Kidney (tissue), 14 donors: ENCODE measurements around the gene HSPG2. TPM values are rescaled to one million over a fixed set of nuclear protein-coding genes. Genes with fewer than 3 reads are reported as not detected.

Experiments
- DNase-seq, 5 donors: peaks; one replicate each; pipeline ENCODE4 v3.0.0-alpha.2; 2013 to 2020
- FAIRE-seq: peaks from 2 replicates; lab custom pipeline; 2012; peaks lifted over from hg19 to GRCh38; lab: Jason Lieb, UNC
- H3K27ac ChIP-seq, 2 donors: one replicate each; pipeline ENCODE4 v1.7.0; 2013; ENCODE audit warnings: low read depth in 2 of 2, low read length in 2 of 2, inconsistent platforms in 1 of 2
- H3K27me3 ChIP-seq: one replicate; pipeline ENCODE4 v1.7.1; 2013; ENCODE audit warnings: low read length, inconsistent platforms; ENCODE audit not compliant: control insufficient read depth, insufficient read depth
- H3K36me3 ChIP-seq, 3 donors: one replicate each; pipeline versions ENCODE4 v1.7.0 to v1.7.1; 2013; ENCODE audit warnings: low read length in 3 of 3, control low read depth in 1 of 3, inconsistent platforms in 1 of 3; ENCODE audit not compliant: insufficient read depth in 3 of 3, control insufficient read depth in 2 of 3
- H3K4me1 ChIP-seq, 3 donors: one replicate each; pipeline versions ENCODE4 v1.7.0 to v1.7.1; 2013; ENCODE audit warnings: low read length in 3 of 3, inconsistent platforms in 1 of 3, low read depth in 1 of 3; ENCODE audit not compliant: control insufficient read depth in 2 of 3, insufficient read depth in 2 of 3
- H3K4me3 ChIP-seq, 3 donors: one replicate each; pipeline versions ENCODE4 v1.7.0 to v1.8.1; 2013; ENCODE audit warnings: low read length in 3 of 3, control low read depth in 1 of 3, inconsistent platforms in 1 of 3
- H3K9ac ChIP-seq, 3 donors: one replicate each; pipeline versions ENCODE4 v1.7.0 to v1.7.1; 2013; ENCODE audit warnings: low read length in 3 of 3, control low read depth in 1 of 3, inconsistent platforms in 1 of 3
- H3K9me3 ChIP-seq, 3 donors: one replicate each; pipeline versions ENCODE4 v1.7.0 to v1.7.1; 2013; ENCODE audit warnings: low read length in 3 of 3, control low read depth in 1 of 3, inconsistent platforms in 1 of 3; ENCODE audit not compliant: control insufficient read depth in 2 of 3, insufficient read depth in 1 of 3
- intact Hi-C: fragments of 100-400 bp; cut with DNase I; formaldehyde crosslinking; loops from one replicate; pipeline ENCODE4 v1.11.1; 2022
- polyA plus RNA-seq: library from polyadenylated mRNA; stranded (reverse); fragments of 350-450 nt; fragmentation: Illumina TruSeq; extraction: RNeasy Lipid Tissue Mini Kit (QIAGEN cat#74804); gene quantifications from one replicate; pipeline ENCODE4 v1.2.3, GENCODE V29; 2014; ENCODE audit warnings: low read depth, low replicate concordance; ENCODE audit not compliant: insufficient read depth
- total RNA-seq: library from RNA; stranded (reverse); fragmentation: NEBNext Ultra II Directional; extraction: Animal tissue kit (Norgen Biotek cat#: 25700); gene quantifications from one replicate; pipeline ENCODE4 v1.2.1, GENCODE V29; 2021
- TF ChIP-seq, protein P1 (sequence below): IDR thresholded peaks from 3 replicates; pipeline ENCODE4 v1.5.1; 2012; ENCODE audit warnings: mild to moderate bottlenecking, moderate library complexity, borderline replicate concordance; ENCODE audit not compliant: insufficient read depth; ENCODE audit errors: extremely low read depth
- donor health status: control.
- donor health status: control.
- donor health status: control.
- donor health status: control.
- donor health status: control.
- donor health status: DM: yes; HTN: yes; CAD: no.
- donor health status: Normal renal cell carcinoma (clear cell type).

Gene HSPG2
- total and polyA plus RNA-seq, 2 donors from 2014 or later, result 60.4 to 510 TPM

DNA sequence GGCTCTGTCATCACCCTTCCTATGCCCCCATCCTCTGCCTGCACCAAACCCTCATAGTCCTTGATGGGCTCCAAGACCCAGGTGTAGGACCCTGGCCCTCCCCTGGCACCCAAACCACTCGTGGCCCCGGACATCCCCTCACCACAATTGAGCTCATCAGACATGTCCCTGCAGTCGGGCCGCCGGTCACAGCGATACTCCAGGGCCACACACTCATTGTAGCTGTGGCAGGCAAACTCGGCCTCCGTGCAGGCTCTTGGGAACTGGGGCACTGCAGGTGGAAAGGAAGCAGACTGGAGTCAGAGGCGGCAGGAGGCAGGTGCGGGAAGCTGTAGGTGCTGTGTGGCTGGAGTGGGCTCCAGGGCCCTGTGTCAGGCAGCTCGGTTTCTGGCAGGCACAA, 49.3 kb downstream of the HSPG2 start:
- H3K36me3 ChIP-seq, result peaks cover 0 to 11% (median 2%) of the 10 kb centered on the region in 3 donors
- TF ChIP-seq, protein P1, sequence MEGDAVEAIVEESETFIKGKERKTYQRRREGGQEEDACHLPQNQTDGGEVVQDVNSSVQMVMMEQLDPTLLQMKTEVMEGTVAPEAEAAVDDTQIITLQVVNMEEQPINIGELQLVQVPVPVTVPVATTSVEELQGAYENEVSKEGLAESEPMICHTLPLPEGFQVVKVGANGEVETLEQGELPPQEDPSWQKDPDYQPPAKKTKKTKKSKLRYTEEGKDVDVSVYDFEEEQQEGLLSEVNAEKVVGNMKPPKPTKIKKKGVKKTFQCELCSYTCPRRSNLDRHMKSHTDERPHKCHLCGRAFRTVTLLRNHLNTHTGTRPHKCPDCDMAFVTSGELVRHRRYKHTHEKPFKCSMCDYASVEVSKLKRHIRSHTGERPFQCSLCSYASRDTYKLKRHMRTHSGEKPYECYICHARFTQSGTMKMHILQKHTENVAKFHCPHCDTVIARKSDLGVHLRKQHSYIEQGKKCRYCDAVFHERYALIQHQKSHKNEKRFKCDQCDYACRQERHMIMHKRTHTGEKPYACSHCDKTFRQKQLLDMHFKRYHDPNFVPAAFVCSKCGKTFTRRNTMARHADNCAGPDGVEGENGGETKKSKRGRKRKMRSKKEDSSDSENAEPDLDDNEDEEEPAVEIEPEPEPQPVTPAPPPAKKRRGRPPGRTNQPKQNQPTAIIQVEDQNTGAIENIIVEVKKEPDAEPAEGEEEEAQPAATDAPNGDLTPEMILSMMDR, result no peak
- DNase-seq, result no peak
- intact Hi-C loops, result no loop called here
- no peak overlapping the region for H3K4me3 ChIP-seq
- FAIRE-seq, result no peak
- H3K9ac ChIP-seq, result no peak overlapping the region
- no peaks in the 10 kb centered on the region for H3K27me3 ChIP-seq
- H3K9me3 ChIP-seq, result no peaks in the 10 kb centered on the region
- H3K27ac ChIP-seq, result no peak overlapping the region
- H3K4me1 ChIP-seq, result no peaks in the 10 kb centered on the region

DNA sequence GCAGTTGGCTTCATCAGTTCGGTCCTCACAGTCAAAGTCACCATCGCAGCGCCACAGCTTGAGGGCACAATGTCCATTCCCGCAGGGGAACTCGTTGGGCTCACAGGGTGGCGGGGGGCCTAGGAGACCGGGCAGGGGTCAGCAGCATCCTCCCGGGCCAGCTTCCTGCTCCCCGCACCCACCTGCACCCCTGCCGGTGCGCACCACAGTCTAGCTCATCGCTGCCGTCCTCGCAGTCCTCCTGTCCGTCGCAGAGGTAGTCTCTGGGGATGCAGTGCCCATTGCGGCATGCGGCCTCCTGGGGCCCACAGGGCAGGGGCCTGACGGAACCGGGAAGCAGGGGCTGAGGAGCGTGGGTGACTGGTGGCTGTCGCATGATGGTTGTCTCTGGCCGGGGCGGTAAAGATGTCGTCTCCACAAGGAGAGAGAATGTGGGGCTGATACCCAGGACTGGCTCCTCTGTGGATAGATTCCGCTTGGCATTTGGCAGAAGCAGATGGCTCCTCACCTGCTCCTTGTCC, 49.8 kb downstream of the HSPG2 start:
- Histone ChIP-seq H3K27me3 (no peaks in the 10 kb centered on the region), H3K9me3 (no peaks in the 10 kb centered on the region), H3K4me1 (no peaks in the 10 kb centered on the region), H3K27ac (no peak overlapping the region), H3K4me3 (no peak overlapping the region), H3K9ac (no peak overlapping the region), H3K36me3 (peaks cover 0 to 11% (median 2%) of the 10 kb centered on the region in 3 donors)
- DNase-seq (no peak), FAIRE-seq (no peak)
- intact Hi-C loops, result no loop called here
- TF ChIP-seq, protein P1, result no peak

DNA sequence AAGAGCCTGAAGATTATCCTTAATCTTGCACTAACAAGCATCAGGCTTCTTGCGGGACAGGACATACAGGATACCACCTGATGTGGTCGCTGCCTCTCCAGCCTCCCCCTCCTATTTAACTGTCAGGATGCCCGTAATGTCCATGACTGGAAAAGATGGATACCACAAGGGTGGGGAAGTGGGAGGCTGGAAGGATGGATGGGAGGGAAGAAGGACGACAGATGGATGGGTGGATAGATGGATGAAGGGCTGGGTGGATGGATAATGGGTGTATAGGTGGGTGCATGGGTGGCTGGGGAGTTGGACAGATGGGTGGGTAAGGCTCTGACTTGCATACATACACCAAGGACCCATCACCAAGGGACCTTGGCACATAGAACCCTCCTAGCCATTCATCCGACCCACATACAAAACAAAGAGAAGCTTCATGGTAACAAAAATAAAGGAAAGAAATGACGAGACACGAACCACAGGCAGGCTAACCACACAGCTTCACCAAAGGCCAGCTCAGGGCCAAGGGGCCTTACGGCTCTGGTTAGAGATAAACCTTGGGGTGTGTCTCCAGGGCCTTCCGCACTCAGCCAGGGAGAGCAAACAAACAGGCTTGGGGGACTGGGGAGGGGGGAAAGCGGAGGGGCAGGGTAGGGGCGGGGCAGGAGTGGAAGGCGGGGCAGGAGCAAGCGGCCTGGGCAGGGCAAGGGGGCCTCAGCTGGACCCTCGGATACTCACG, 50.5 kb downstream of the HSPG2 start:
- Histone ChIP-seq H3K36me3 (peaks cover 0 to 11% (median 2%) of the 10 kb centered on the region in 3 donors), H3K27ac (no peak overlapping the region)

More for the DNA sequence above, 50.5 kb downstream of the HSPG2 start:
- Histone ChIP-seq H3K27me3 (no peaks in the 10 kb centered on the region), H3K4me1 (no peaks in the 10 kb centered on the region), H3K4me3 (no peak overlapping the region), H3K9ac (no peak overlapping the region), H3K9me3 (no peaks in the 10 kb centered on the region)
- DNase-seq (no peak), FAIRE-seq (no peak)
- TF ChIP-seq, protein P1, result no peak
- intact Hi-C loops, result no loop called here
